CD8-positive, alpha-beta memory T cell (primary cell): ENCODE measurements around the gene REC8. TPM values are rescaled to one million over a fixed set of nuclear protein-coding genes. Genes with fewer than 3 reads are reported as not detected.
"Not testable (repeated sequence)": the region's sequence is repeated elsewhere in the genome, so short reads cannot be mapped to it uniquely, and the experiment has no call there.

Experiments
- CTCF ChIA-PET: fragments of 350-600 bp; sonication (Branson Sonifier 250); formaldehyde crosslinking; loops from one replicate; lab custom pipeline; 2021; ENCODE audit warnings: antibody characterized with exemption; lab: Charles Lee
- POLR2A ChIA-PET: fragments of 350-600 bp; sonication (Branson Sonifier 250); formaldehyde crosslinking; loops from one replicate; lab custom pipeline; 2021; ENCODE audit warnings: antibody characterized with exemption; lab: Charles Lee
- DNase-seq, 5 donors: peaks; one replicate each; pipeline versions ENCODE4 v3.0.0 to v3.0.0-alpha.2; 2020 to 2022; ENCODE audit warnings: mixed read lengths in 1 of 5
- H3K27ac ChIP-seq: one replicate; pipeline ENCODE4 v1.7.0; 2013; ENCODE audit warnings: low read depth, mild to moderate bottlenecking, low read length, moderate library complexity
- H3K27me3 ChIP-seq: 2 replicates; pipeline ENCODE4 v1.7.0; 2013; ENCODE audit warnings: low read length, mild to moderate bottlenecking; ENCODE audit not compliant: insufficient read depth, poor library complexity, severe bottlenecking
- H3K36me3 ChIP-seq: 2 replicates; pipeline ENCODE4 v1.7.0; 2013; ENCODE audit warnings: mild to moderate bottlenecking, low read length, moderate library complexity; ENCODE audit not compliant: insufficient read depth
- H3K4me1 ChIP-seq: 2 replicates; pipeline ENCODE4 v1.7.0; 2013; ENCODE audit warnings: mild to moderate bottlenecking, low read length, moderate library complexity; ENCODE audit not compliant: insufficient read depth
- H3K4me3 ChIP-seq: 2 replicates; pipeline ENCODE4 v1.7.0; 2013; ENCODE audit warnings: mild to moderate bottlenecking, low read length
- H3K9me3 ChIP-seq: 2 replicates; pipeline ENCODE4 v1.7.0; 2013; ENCODE audit warnings: mild to moderate bottlenecking, low read length
- H3K27ac Mint-ChIP-seq, 8 donors: one replicate each; pipeline ENCODE4 v1.8.0; 2020 to 2021; ENCODE audit warnings: mixed read lengths in 8 of 8, mild to moderate bottlenecking in 6 of 8, inconsistent platforms in 3 of 8, moderate library complexity in 3 of 8
- H3K27me3 Mint-ChIP-seq, 2 donors: one replicate each; pipeline ENCODE4 v1.8.0; 2020 to 2021; ENCODE audit warnings: mixed read lengths in 2 of 2, mild to moderate bottlenecking in 1 of 2, moderate library complexity in 1 of 2
- H3K36me3 Mint-ChIP-seq, 3 donors: one replicate each; pipeline ENCODE4 v1.8.0; 2020 to 2021; ENCODE audit warnings: mixed read lengths in 3 of 3, inconsistent platforms in 1 of 3, mild to moderate bottlenecking in 1 of 3
- H3K4me1 Mint-ChIP-seq, 3 donors: one replicate each; pipeline ENCODE4 v1.8.0; 2020 to 2021; ENCODE audit warnings: mixed read lengths in 3 of 3, inconsistent platforms in 1 of 3, mild to moderate bottlenecking in 1 of 3
- H3K4me3 Mint-ChIP-seq, 7 donors: one replicate each; pipeline ENCODE4 v1.8.0; 2020 to 2021; ENCODE audit warnings: mixed read lengths in 7 of 7, mild to moderate bottlenecking in 6 of 7, moderate library complexity in 4 of 7, inconsistent platforms in 2 of 7
- H3K9me3 Mint-ChIP-seq, 5 donors: one replicate each; pipeline ENCODE4 v1.8.0; 2020 to 2022; ENCODE audit warnings: mixed read lengths in 5 of 5, mild to moderate bottlenecking in 3 of 5, moderate library complexity in 2 of 5, inconsistent platforms in 1 of 5
- polyA plus RNA-seq: library from polyadenylated mRNA; unstranded; fragments of 300-500 nt; fragmentation: Illumina TruSeq; gene quantifications from one replicate; pipeline ENCODE4 v1.2.3, GENCODE V29; 2021
- total RNA-seq, 2 experiments: library from RNA; stranded (reverse); gene quantifications; one replicate each; pipeline ENCODE4 v1.2.3, GENCODE V29; 2021

REC8 gene
- total and polyA plus RNA-seq, 3 experiments from 2014 or later, result 10.0 to 26.7 (median 24.5) TPM

- ChIA-PET POLR2A (interaction anchor here (0.7 to 1.2 kb wide), 2 partner anchors 14 to 17 kb away, joined by 6 to 12 read pairs; partner anchors contain the start of genes CHMP4A and MDP1), CTCF (interaction anchor here (0.7 to 1.2 kb wide), 2 partner anchors 10 to 17 kb away, joined by 3 read pairs; partner anchors contain the start of genes IPO4 and MDP1)
- H3K36me3 ChIP-seq, result no peaks in the 10 kb centered on the region
- peaks cover 25% of the 10 kb centered on the region for H3K4me1 ChIP-seq
- no peak for DNase-seq
- Mint-ChIP-seq H3K36me3 (peaks cover 15 to 59% (median 20%) of the 10 kb centered on the region in 3 donors), H3K27me3 (peaks cover 0 to 1% of the 10 kb centered on the region in 2 donors), H3K4me3 (peak overlapping the region in 4 of 7 donors; percentile 8 to 60 (median 18)), H3K4me1 (peaks cover 38 to 67% (median 46%) of the 10 kb centered on the region in 3 donors), H3K27ac (peak overlapping the region; percentile 25 to 98 (median 78)), H3K9me3 (peaks cover 0 to 3% (median 0%) of the 10 kb centered on the region in 5 donors)
- H3K9me3 ChIP-seq, result no peaks in the 10 kb centered on the region
- no peaks in the 10 kb centered on the region for H3K27me3 ChIP-seq
- no peak overlapping the region for H3K4me3 ChIP-seq
- H3K27ac ChIP-seq, result no peak overlapping the region
Observed at GRCh38 chr14:24198814-24199524, 27.1 kb downstream of the REC8 start.

GRCh38 chr14:24202538-24202937, 30.7 kb downstream of the REC8 start:
- H3K27me3 ChIP-seq, H3K9me3 Mint-ChIP-seq, H3K9me3 ChIP-seq, DNase-seq, H3K27me3 Mint-ChIP-seq, H3K27ac Mint-ChIP-seq, H3K4me3 Mint-ChIP-seq, H3K4me3 ChIP-seq, H3K27ac ChIP-seq, POLR2A ChIA-PET: not testable (repeated sequence)
- peaks cover 14% of the 10 kb centered on the region for H3K4me1 ChIP-seq
- peaks cover 37 to 64% (median 43%) of the 10 kb centered on the region in 3 donors for H3K4me1 Mint-ChIP-seq
- peaks cover 20 to 69% (median 22%) of the 10 kb centered on the region in 3 donors for H3K36me3 Mint-ChIP-seq
- peaks cover 10% of the 10 kb centered on the region for H3K36me3 ChIP-seq
- CTCF ChIA-PET, result interaction anchor here (1.6 kb wide), 1 partner anchor 10 kb away, joined by 3 read pairs; no protein-coding TSS in a partner anchor

GRCh38 chr14:24203249-24203886, 31.5 kb downstream of the REC8 start:
- Histone ChIP-seq H3K4me1 (peaks cover 14% of the 10 kb centered on the region), H3K36me3 (peaks cover 18% of the 10 kb centered on the region)
- DNase-seq, H3K9me3 Mint-ChIP-seq, H3K27me3 ChIP-seq, H3K4me3 ChIP-seq, H3K4me3 Mint-ChIP-seq, H3K27me3 Mint-ChIP-seq, POLR2A ChIA-PET, H3K27ac ChIP-seq, H3K9me3 ChIP-seq: not testable (repeated sequence)
- peak overlapping the region in 2 of 8 donors; percentile 14 to 82 for H3K27ac Mint-ChIP-seq
- peaks cover 38 to 68% (median 51%) of the 10 kb centered on the region in 3 donors for H3K4me1 Mint-ChIP-seq
- CTCF ChIA-PET, result interaction anchor here (1.6 kb wide), 1 partner anchor 9 kb away, joined by 3 read pairs; no protein-coding TSS in a partner anchor
- H3K36me3 Mint-ChIP-seq, result peaks cover 20 to 75% (median 22%) of the 10 kb centered on the region in 3 donors

GRCh38 chr14:24204163-24205146, 32.6 kb downstream of the REC8 start:
- no peak overlapping the region for H3K4me3 Mint-ChIP-seq
- peaks cover 8% of the 10 kb centered on the region for H3K4me1 ChIP-seq
- peaks cover 25% of the 10 kb centered on the region for H3K36me3 ChIP-seq
- peaks cover 0 to 3% of the 10 kb centered on the region in 2 donors for H3K27me3 Mint-ChIP-seq
- DNase-seq, result no peak
- H3K27ac Mint-ChIP-seq, result peak overlapping the region in 6 of 8 donors; percentile 9 to 96 (median 59)
- H3K9me3 ChIP-seq, result no peaks in the 10 kb centered on the region
- no peak overlapping the region for H3K27ac ChIP-seq
- H3K4me1 Mint-ChIP-seq, result peaks cover 32 to 62% (median 45%) of the 10 kb centered on the region in 3 donors
- H3K4me3 ChIP-seq, result no peak overlapping the region
- ChIA-PET POLR2A (interaction anchor here (0.6 kb wide), 1 partner anchor 38 kb away, joined by 9 read pairs; no protein-coding TSS in a partner anchor), CTCF (no interaction called here)
- H3K27me3 ChIP-seq, result no peaks in the 10 kb centered on the region
- H3K36me3 Mint-ChIP-seq, result peaks cover 11 to 73% (median 21%) of the 10 kb centered on the region in 3 donors
- H3K9me3 Mint-ChIP-seq, result peaks cover 0 to 2% (median 0%) of the 10 kb centered on the region in 5 donors

- Mint-ChIP-seq H3K36me3 (peaks cover 15 to 85% (median 25%) of the 10 kb centered on the region in 3 donors), H3K4me1 (peaks cover 40 to 69% (median 54%) of the 10 kb centered on the region in 3 donors), H3K4me3 (peak overlapping the region in 4 of 7 donors; percentile 3 to 22 (median 18)), H3K27me3 (peaks cover 0 to 3% of the 10 kb centered on the region in 2 donors), H3K9me3 (peaks cover 0 to 2% (median 0%) of the 10 kb centered on the region in 5 donors), H3K27ac (peak overlapping the region; percentile 39 to 97 (median 94))
- Histone ChIP-seq H3K4me3 (no peak overlapping the region), H3K27me3 (no peaks in the 10 kb centered on the region), H3K27ac (no peak overlapping the region), H3K36me3 (peaks cover 45% of the 10 kb centered on the region), H3K9me3 (no peaks in the 10 kb centered on the region), H3K4me1 (peaks cover 11% of the 10 kb centered on the region)
- POLR2A ChIA-PET, result no interaction called here
- no peak for DNase-seq
- CTCF ChIA-PET, result interaction anchor here (1.0 to 2.0 kb wide), 4 partner anchors 10 to 159 kb away, joined by 3 to 6 read pairs (median 4); partner anchors contain the start of genes IPO4, IRF9 and MDP1
Observed at GRCh38 chr14:24206260-24207103, 34.6 kb downstream of the REC8 start.

GRCh38 chr14:24207104-24207551, 35.2 kb downstream of the REC8 start:
- DNase-seq, result peak in 4 of 5 donors; percentile 15 to 58 (median 35)
- Histone ChIP-seq H3K36me3 (peaks cover 47% of the 10 kb centered on the region), H3K4me1 (peaks cover 18% of the 10 kb centered on the region), H3K27me3 (no peaks in the 10 kb centered on the region), H3K9me3 (no peaks in the 10 kb centered on the region), H3K27ac (no peak overlapping the region), H3K4me3 (no peak overlapping the region)
- Mint-ChIP-seq H3K4me3 (peak overlapping the region in 3 of 7 donors; percentile 3 to 22 (median 17)), H3K36me3 (peaks cover 16 to 82% (median 25%) of the 10 kb centered on the region in 3 donors), H3K4me1 (peaks cover 45 to 72% (median 57%) of the 10 kb centered on the region in 3 donors), H3K27me3 (peaks cover 0 to 3% of the 10 kb centered on the region in 2 donors), H3K27ac (peak overlapping the region; percentile 48 to 97 (median 94)), H3K9me3 (peaks cover 0 to 2% (median 0%) of the 10 kb centered on the region in 5 donors)
- ChIA-PET CTCF (interaction anchor here (1.0 to 2.0 kb wide), 3 partner anchors 9 to 159 kb away, joined by 3 to 6 read pairs (median 5); partner anchors contain the start of genes IRF9 and MDP1), POLR2A (interaction anchor here (0.6 kb wide), 1 partner anchor 36 kb away, joined by 12 read pairs; no protein-coding TSS in a partner anchor)
